Stimulated activated CD8-positive, alpha-beta memory T cell treated with anti-CD3 and anti-CD28 coated beads, Interleukin-15, amount 100 ng/mL, for 1 hour (primary cell): ENCODE measurements around the gene CGN.

Experiments
- DNase-seq: peaks from one replicate; pipeline ENCODE4 v3.0.0-alpha.2; 2020; ENCODE audit warnings: low read depth

The CGN gene

DNA sequence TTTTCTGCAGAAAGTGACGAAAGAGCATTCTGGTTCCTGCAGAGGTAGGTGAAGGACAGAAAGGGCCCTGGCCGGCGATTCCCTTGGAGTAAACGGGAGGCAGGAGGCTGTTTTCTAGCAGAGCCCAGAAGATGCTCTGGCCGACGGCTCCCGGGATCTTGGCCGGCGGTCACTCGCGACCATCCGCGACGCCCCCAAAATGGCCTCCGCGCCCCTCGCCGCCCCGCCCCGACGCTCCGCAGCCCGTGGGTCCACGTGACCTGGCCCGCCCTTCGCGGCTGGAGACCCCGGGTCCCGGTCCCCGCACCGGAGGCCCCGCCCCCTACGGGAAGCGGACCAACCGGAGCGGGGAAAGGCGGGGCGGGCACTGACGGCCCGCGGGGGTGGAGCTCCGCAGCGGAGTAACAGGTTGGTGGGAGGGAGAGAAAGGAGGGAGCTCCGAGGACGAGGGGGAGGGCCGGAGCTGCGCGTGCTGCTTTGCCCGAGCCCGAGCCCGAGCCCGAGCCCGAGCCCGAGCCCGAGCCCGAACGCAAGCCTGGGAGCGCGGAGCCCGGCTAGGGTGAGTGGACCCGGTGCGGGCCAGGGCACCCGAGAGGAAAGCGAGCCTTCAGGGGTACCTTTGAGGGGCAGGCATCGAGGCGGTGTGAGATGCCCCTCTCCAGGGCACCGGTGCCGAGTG lies at the start of gene CGN:
Gene CGN (plus strand): TSS at position 431 of the 679 bp plus-strand sequence. CDS start 7,133 bp downstream, outside the sequence.
- peak; percentile 69 for DNase-seq

GRCh38 chr1:151461694-151462093 lies 49.5 kb upstream of the CGN start:
- no peak for DNase-seq

- DNase-seq = no peak
Measured at GRCh38 chr1:151465026-151465425, 46.2 kb upstream of the CGN start.

GRCh38 chr1:151472856-151473731 lies 38.1 kb upstream of the CGN start:
- DNase-seq = no peak

- no peak for DNase-seq
Measured at GRCh38 chr1:151474745-151475144, 36.4 kb upstream of the CGN start.

- DNase-seq = no peak
Measured at GRCh38 chr1:151475175-151475574, 36.0 kb upstream of the CGN start.

DNA sequence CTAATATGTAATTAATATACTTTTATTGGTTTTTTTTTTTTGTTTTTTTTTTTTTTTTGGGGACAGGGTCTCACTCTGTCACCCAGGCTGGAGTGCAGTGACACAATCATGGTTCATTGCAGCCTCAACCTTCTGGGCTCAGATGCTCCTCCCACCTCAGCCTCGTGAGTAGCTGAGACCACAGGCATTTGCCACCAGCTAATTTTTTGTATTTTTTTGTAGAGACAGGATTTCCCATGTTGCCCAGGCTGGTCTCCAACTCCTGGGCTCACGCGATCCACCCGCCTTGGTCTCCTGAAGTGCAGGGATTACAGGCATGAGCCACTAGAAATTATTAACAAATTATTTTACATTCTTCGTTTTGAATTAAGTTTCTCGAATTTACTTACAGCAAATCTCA lies 35.1 kb upstream of the CGN start:
- DNase-seq = no peak

DNA sequence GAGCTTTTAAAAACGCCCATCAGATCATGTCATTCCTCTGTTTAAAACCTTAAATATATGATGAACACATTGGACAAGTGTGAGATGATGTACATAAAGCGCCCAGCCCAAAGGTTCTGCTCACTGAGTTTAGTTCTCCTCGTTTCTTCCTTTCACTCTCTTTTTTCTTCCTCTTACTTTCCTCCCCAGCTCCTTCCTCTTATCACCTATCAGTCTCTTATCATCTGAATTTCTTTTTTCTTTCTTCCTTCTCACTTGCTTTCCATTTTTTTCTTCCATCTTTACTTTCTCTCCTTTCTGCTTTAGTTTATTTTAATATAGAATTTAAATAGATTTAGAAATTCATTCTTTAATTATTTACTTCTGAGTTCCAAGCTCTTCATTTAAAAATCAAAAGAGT lies 34.1 kb upstream of the CGN start:
- DNase-seq = no peak

GRCh38 chr1:151478140-151478812 lies 32.9 kb upstream of the CGN start:
- no peak for DNase-seq

DNA sequence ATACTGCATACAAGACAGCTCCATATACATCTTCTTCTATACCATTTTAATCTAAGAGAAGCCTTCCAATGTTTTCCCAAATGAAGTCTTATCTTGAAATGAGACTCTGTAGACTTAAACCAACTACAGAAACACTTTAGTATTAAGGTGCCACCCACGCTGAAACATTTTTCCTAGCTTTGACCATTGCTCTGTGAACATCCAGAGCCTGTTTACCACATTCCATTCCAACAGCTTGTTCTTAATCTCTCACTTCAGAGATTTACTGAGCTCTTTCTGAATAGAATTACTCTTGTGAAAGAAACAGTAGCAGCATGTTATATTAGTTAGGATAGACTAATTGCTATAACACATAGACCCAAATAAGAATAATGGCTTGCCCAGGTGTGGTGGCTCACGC lies 32.3 kb upstream of the CGN start:
- no peak for DNase-seq

DNA sequence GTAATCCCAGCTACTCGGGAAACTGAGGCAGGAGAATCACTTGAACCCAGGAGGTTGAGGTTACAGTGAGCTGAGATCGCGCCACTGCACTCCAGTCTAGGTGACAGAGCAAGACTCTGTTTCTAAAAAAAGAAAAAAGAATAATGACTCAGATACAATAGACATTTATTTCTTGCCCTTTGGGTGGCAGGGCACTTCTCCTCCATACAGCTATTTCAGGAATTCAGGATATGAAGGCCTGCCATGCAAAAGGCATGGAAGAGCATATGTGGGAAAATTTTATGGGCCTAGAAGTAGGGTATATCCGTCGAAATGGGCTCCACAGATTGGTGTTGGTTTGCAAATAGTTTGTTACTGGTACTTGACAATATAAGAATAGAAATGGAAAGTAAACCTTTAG lies 31.7 kb upstream of the CGN start:
- no peak for DNase-seq

DNA sequence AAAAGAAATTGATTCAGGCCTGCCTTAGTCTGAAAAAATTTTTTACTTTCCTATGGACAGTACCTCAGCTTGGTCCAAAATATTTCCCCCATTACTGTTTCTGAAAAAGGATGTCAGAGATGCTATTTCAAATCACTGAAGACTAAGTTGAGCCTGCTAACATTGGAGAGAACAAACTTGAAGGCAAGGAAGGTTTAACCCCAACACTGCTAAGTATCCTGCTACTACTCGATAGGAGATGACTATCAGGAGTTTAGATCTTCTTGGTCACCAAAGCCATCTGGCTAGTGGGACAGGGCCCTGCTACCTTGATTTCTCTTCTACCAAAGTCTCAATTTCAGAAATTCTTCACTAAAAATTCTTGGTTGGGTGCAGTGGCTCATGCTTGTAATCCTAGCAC lies 29.2 kb upstream of the CGN start:
- DNase-seq = no peak

- DNase-seq = no peak
Measured at GRCh38 chr1:151485685-151486255, 25.4 kb upstream of the CGN start.

DNA sequence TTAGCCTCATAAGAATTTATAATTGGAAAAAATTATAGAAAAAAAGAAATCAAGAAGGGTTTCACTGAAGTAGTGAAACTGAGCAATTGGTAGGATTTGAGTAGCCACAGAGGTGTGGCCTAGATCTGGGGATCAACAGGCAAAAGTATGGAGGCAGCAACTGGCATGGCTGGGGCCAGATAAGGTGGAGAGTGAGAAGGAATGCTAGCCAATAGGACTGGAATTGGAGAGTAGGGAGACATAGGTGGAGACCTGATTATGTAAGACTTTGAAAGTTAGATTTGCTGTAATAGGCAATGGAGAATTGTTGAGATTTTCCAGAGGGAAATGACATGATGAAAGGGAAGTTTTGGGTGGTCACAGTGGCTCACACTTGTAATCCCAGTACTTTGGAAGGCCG lies 24.6 kb upstream of the CGN start:
- DNase-seq = no peak

DNA sequence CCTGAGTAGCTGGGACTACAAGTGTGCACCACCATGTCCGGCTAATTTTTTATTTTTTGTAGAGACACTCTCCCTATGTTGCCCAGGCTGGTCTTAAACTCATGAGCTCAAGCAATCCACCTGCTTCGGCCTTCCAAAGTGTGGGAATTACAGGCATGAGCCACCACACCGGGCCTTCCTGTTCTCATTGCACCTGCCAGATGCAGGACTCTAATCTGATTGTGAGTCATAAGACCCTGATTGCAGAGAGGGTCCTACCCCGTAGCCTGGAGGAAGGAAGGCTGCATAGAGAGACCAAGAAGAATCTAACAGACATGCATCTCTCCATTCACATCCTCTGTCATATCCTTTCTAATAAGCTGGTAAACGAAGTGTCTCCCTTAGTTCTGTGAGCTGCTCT lies 19.5 kb upstream of the CGN start:
- no peak for DNase-seq

- DNase-seq = no peak
Measured at GRCh38 chr1:151492120-151492519, 19.1 kb upstream of the CGN start.

DNA sequence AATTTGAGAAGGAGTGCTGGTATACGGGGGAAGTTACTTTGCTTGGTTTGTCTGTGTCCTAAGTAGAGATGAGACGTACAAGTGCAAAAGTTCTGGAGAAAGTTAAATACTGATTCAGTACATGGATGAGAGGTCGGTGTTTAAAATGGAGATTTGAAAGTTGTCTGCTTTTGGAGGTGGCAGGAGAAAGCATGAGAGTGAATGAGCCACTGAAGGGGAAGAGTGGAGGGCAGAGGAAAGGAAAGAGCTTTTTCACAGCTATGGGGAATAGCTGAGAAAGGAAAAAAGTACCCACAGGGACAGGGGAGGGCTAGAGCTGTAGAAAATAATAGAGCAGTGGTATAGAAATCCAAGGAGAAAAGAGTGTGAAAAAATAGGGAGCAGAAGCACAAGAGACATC lies 18.1 kb upstream of the CGN start:
- no peak for DNase-seq

- DNase-seq = no peak
Measured at GRCh38 chr1:151494741-151495281, 16.4 kb upstream of the CGN start.

DNA sequence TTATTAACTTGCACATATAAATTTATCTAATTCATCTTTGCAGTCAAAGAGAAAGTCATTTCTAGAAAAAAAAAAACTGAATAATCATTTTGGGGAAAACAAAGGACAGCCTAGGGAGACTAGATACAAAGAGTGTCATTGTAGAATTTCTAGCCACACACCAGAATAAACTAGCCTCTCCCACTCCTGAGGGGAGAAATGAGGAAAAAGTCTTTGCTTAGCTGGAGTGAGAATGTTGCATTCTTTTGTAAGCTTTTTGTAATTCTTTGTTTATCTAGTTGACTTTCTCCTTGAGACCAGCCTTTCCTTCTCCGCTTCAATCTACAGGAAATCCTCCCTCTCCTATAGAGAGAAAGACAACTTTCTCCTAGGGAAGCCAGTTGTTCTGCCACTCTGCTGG lies 15.9 kb upstream of the CGN start:
- no peak for DNase-seq

DNA sequence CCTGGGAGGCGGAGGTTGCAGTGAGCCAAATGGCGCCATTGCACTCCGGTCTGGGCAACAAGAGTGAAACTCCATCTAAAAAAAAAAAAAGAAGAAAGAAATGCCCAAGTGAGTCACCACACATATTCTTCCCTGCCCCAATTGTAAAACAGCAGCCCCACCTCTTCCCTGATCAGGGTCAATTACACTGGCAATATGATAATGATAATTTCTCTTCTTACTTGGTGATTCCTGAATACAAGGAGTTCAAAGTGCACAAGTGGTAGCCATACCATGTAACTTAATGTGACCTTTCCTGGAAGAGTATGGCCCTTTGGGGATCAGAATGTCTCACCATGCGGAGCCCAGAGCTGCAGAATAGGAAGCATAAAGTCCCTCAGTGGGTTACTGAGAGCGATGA lies 11.8 kb upstream of the CGN start:
- DNase-seq = no peak

DNA sequence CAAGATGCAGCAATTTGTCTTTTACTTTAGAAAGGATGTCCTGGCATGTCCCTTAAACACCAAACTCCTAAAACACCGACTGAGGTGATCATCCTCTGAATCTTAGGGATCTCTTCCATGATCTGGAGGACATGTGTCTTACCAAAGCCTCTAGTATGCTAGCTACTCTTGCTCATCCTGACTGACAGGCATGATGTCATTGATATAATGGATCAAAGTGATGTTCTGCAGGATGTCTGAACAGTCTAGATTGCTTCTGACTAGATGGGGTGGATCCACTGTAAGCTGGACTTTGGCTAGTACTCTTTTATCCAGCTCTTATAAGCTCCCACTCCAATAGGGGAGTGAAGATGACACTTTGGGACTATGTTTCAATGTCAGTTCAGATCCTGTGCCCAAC lies 11.3 kb upstream of the CGN start:
- no peak for DNase-seq

GRCh38 chr1:151501474-151501873 lies 9.7 kb upstream of the CGN start:
- no peak for DNase-seq
